GM19099 (cell line): ENCODE measurements around the gene TFB2M.

Experiments
- POLR2A ChIP-seq: IDR thresholded peaks from 3 replicates; pipeline ENCODE4 v1.6.1; 2011; ENCODE audit warnings: low read depth; ENCODE audit not compliant: insufficient read length; ENCODE audit errors: extremely low read depth

TFB2M gene

GRCh38 chr1:246588159-246588721 is 22.2 kb upstream of the TFB2M start:
- no peak for TF ChIP-seq POLR2A

- TF ChIP-seq POLR2A, result no peak
Measured at GRCh38 chr1:246587606-246588005, 21.5 kb upstream of the TFB2M start.

- no peak for TF ChIP-seq POLR2A
Measured at GRCh38 chr1:246587032-246587431, 21.0 kb upstream of the TFB2M start.

GRCh38 chr1:246583448-246584185 is 17.6 kb upstream of the TFB2M start:
- no peak for TF ChIP-seq POLR2A

- TF ChIP-seq POLR2A, result no peak
Measured at GRCh38 chr1:246583056-246583440, 17.0 kb upstream of the TFB2M start.

- no peak for TF ChIP-seq POLR2A
Measured at GRCh38 chr1:246582301-246583055, 16.4 kb upstream of the TFB2M start.

- TF ChIP-seq POLR2A, result no peak
Measured at GRCh38 chr1:246580497-246581370, 14.7 kb upstream of the TFB2M start.

- no peak for TF ChIP-seq POLR2A
Measured at GRCh38 chr1:246579818-246580217, 13.8 kb upstream of the TFB2M start.

GRCh38 chr1:246577720-246578106 is 11.7 kb upstream of the TFB2M start:
- TF ChIP-seq POLR2A, result no peak

- no peak for TF ChIP-seq POLR2A
Measured at GRCh38 chr1:246577082-246577719, 11.1 kb upstream of the TFB2M start.

GRCh38 chr1:246576709-246577032 is 10.6 kb upstream of the TFB2M start:
- TF ChIP-seq POLR2A, result no peak

GRCh38 chr1:246573491-246573890 is 7.4 kb upstream of the TFB2M start:
- TF ChIP-seq POLR2A, result no peak

GRCh38 chr1:246572785-246573184 is 6.7 kb upstream of the TFB2M start:
- TF ChIP-seq POLR2A, result no peak

- no peak for TF ChIP-seq POLR2A
Measured at GRCh38 chr1:246571953-246572352, 5.9 kb upstream of the TFB2M start.

- no peak for TF ChIP-seq POLR2A
Measured at GRCh38 chr1:246569248-246570238, 3.5 kb upstream of the TFB2M start.
